ENCODE data around the gene GUCY1B1. TPM values are rescaled to one million over a fixed set of nuclear protein-coding genes. Genes with fewer than 3 reads are reported as not detected.

The GUCY1B1 gene
- total RNA-seq, 6 experiments from 2014 or later, result 0.07 TPM; not detected in 5

DNA sequence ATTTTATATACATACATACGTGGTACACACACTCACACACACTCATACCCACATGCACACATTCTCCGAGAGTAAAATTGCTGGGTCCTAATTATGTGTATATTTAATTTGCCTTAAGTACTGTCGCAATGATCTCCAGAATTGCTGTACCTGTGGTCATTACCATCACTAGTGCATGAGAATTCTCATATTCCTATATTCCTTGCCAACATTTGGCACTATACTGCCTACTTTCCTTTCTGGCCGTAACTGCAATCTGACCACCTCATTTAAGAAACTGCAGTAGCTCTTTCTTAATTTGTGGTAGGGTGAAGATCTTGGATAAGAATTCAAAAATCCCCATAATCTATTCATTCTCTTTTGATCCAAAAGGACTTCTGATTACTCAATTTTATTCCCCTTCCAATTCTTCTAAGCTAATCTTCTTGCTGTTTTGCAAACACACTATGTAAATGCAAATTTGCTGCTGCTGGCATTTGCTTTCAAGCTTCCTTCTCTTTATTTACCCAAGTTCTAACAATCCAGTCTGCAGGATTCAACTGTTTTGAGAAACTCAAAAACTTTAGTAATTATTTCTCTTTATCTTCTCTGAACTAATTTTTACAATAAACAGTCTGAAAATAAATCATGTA lies 62.2 kb downstream of the GUCY1B1 start:
- no peaks in the 10 kb centered on the region for H3K4me1 Mint-ChIP-seq (ENCODE audit: low read depth)
- no peak for DNase-seq
- H3K9me3 Mint-ChIP-seq, result no peaks in the 10 kb centered on the region
- no peak overlapping the region for H3K4me3 Mint-ChIP-seq
- no peaks in the 10 kb centered on the region for H3K36me3 Mint-ChIP-seq (ENCODE audit: low read depth)
- H3K27ac Mint-ChIP-seq, result no peak overlapping the region
- H3K27me3 Mint-ChIP-seq (ENCODE audit: insufficient read depth), result no peaks in the 10 kb centered on the region
- TF ChIP-seq, protein P1, sequence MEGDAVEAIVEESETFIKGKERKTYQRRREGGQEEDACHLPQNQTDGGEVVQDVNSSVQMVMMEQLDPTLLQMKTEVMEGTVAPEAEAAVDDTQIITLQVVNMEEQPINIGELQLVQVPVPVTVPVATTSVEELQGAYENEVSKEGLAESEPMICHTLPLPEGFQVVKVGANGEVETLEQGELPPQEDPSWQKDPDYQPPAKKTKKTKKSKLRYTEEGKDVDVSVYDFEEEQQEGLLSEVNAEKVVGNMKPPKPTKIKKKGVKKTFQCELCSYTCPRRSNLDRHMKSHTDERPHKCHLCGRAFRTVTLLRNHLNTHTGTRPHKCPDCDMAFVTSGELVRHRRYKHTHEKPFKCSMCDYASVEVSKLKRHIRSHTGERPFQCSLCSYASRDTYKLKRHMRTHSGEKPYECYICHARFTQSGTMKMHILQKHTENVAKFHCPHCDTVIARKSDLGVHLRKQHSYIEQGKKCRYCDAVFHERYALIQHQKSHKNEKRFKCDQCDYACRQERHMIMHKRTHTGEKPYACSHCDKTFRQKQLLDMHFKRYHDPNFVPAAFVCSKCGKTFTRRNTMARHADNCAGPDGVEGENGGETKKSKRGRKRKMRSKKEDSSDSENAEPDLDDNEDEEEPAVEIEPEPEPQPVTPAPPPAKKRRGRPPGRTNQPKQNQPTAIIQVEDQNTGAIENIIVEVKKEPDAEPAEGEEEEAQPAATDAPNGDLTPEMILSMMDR (IDR thresholded peaks at IDR 0.05), result no peak

DNA sequence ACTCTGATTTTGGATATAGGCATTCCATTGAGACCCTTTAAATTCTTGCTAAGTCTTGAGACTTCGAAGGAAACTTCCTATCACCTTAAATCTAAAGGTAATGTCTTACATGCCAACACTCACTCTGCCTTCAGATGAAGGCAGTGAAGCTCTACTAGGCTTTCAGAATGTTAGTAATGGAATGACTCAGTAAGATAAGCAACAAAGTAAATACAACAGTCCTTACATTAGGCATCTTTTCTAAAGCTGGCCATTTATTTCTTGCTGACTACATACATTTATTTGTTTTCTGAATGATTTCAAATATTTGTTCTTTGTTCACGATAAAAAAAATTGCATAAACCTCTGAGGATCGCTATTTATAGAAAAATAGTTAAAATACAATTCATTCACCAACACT lies 63.8 kb downstream of the GUCY1B1 start:
- Mint-ChIP-seq H3K4me3 (no peak overlapping the region), H3K9me3 (peaks cover 3% of the 10 kb centered on the region; the same call in 1 of the 2 replicates), H3K4me1 (ENCODE audit: low read depth) (no peaks in the 10 kb centered on the region), H3K36me3 (ENCODE audit: low read depth) (no peaks in the 10 kb centered on the region), H3K27ac (no peak overlapping the region), H3K27me3 (ENCODE audit: insufficient read depth) (no peaks in the 10 kb centered on the region; the same call in 1 of the 2 replicates)
- DNase-seq, result no peak
- TF ChIP-seq, protein P1 (IDR thresholded peaks at IDR 0.05), result no peak

DNA sequence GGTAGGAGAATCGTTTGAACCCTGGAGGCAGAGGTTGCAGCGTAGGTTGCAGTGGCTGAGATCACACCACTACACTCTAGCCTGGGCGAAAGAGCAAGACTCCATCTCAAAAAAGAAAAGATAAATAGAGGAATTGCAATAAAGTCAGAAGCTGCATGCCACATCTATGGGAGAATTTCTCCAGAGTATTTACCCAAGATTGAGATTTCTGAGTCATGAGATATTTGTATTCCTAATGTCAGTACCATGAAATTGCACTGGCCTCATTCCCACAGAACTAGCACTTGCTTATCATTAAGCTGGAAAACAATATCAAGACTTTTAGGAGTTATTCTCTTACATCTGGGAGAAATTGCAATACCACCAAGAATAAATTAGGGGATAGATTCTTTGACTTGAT lies 69.8 kb downstream of the GUCY1B1 start:
- Mint-ChIP-seq H3K27me3 (ENCODE audit: insufficient read depth) (no peaks in the 10 kb centered on the region; the same call in 1 of the 2 replicates), H3K4me1 (ENCODE audit: low read depth) (no peaks in the 10 kb centered on the region), H3K36me3 (ENCODE audit: low read depth) (no peaks in the 10 kb centered on the region), H3K27ac (no peak overlapping the region), H3K9me3 (peaks cover 3% of the 10 kb centered on the region; the same call in 1 of the 2 replicates), H3K4me3 (no peak overlapping the region)
- no peak for DNase-seq
- TF ChIP-seq, protein P1 (IDR thresholded peaks at IDR 0.05), result no peak

DNA sequence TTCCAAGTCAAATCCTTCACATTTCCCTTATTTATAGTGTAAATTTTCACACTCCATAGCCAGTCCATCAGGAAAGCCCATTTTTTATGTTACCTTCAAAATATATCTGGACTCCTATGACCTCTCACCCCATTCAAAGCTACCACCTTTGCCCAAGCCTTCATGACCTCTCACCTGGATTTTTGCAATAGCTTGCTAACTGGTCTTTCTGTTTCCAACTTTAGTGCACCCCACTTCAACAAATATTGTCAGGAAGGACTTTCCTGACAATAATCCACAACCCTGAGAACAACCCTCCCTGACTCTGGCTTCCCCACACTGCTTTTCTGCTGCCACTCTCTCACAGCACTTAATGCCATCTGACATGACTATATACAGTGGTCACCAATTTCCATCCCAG lies 73.8 kb downstream of the GUCY1B1 start:
- DNase-seq, result no peak
- Mint-ChIP-seq H3K27me3 (ENCODE audit: insufficient read depth) (no peaks in the 10 kb centered on the region), H3K27ac (no peak overlapping the region), H3K4me3 (no peak overlapping the region), H3K36me3 (ENCODE audit: low read depth) (no peaks in the 10 kb centered on the region), H3K9me3 (peaks cover 1% of the 10 kb centered on the region; the same call in 1 of the 2 replicates), H3K4me1 (ENCODE audit: low read depth) (no peaks in the 10 kb centered on the region)
- TF ChIP-seq, protein P1 (IDR thresholded peaks at IDR 0.05), result no peak

DNA sequence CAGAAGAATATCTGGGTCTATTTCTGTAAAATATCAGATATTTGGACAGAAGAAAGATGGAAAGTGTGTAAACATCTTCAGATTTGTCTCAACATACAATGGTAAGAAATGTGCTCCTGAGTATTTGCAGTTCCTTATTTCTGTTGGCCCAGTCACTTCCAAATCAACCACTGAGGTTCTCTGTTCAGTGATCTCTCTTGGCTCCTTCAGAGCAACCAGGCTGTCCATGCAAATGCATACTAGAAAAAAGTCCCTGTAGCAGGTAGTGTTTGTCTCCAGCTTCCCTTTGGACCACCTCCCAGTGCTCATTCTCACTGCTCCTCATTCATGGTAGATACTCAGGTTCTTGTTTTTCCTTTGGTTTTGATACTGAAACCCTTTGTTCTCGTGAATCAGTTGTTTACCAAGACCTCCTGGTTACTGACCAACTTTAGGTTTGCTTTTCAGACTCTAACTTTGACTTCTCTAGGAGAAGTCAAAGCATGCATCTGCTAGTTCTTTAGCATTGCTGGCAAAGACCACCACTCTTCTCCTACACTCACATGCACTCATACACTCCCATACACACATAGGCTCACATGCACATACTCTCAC lies 78.5 kb downstream of the GUCY1B1 start:
- no peak overlapping the region for H3K4me3 Mint-ChIP-seq

More for the DNA sequence above, 78.5 kb downstream of the GUCY1B1 start:
- peaks cover 4% of the 10 kb centered on the region; the same call in 1 of the 2 replicates for H3K9me3 Mint-ChIP-seq
- H3K27ac Mint-ChIP-seq, result no peak overlapping the region
- no peak for DNase-seq
- H3K27me3 Mint-ChIP-seq (ENCODE audit: insufficient read depth), result peaks cover 2% of the 10 kb centered on the region; the same call in 1 of the 2 replicates
- no peaks in the 10 kb centered on the region for H3K36me3 Mint-ChIP-seq (ENCODE audit: low read depth)
- peaks cover 6% of the 10 kb centered on the region; the same call in 1 of the 2 replicates for H3K4me1 Mint-ChIP-seq (ENCODE audit: low read depth)
- TF ChIP-seq, protein P1 (IDR thresholded peaks at IDR 0.05), result no peak
